Body of pancreas (tissue), 4 donors: Measurements from ENCODE around the gene CABYR.

Experiments
- CTCF ChIP-seq, 7 experiments: fragments of 450-650 bp in 4 of 7; fragments of 200-600 bp in 3 of 7; sonication (generic) in 3 of 7; IDR thresholded peaks; one replicate each; pipeline ENCODE4 v1.5.1; 2016 to 2019; ENCODE audit warnings: antibody characterized with exemption in 7 of 7
- POLR2A ChIP-seq, 3 donors: fragments of 450-650 bp; IDR thresholded peaks; one replicate each; pipeline ENCODE4 v1.6.1; 2016; ENCODE audit warnings: antibody characterized with exemption in 3 of 3, mild to moderate bottlenecking in 2 of 3

GRCh38 chr18:24209558-24209957 is 70.7 kb downstream of the CABYR start:
- TF ChIP-seq CTCF (IDR thresholded peaks at IDR 0.05) (no peak), POLR2A (IDR thresholded peaks at IDR 0.05) (no peak)
